Thyroid gland (tissue), 4 donors: ENCODE results near the gene CATSPERZ. TPM values are rescaled to one million over a fixed set of nuclear protein-coding genes. Genes with fewer than 3 reads are reported as not detected.

ENCODE experiments used
- DNase-seq, 2 donors: peaks; one replicate each; pipeline ENCODE4 v3.0.0-alpha.2; 2019
- H3K27ac ChIP-seq, 3 donors: fragments of 200-600 bp; sonication (generic); 1 replicate in 2 of 3; 2 replicates in 1 of 3; pipeline ENCODE4 v1.5.1; 2016 to 2019; ENCODE audit warnings: mild to moderate bottlenecking in 1 of 3, moderate library complexity in 1 of 3
- H3K27me3 ChIP-seq: fragments of 200-600 bp; sonication (generic); one replicate; pipeline ENCODE4 v1.5.1; 2019
- H3K36me3 ChIP-seq, 2 donors: fragments of 200-600 bp; sonication (generic); one replicate each; pipeline ENCODE4 v1.5.1; 2016 to 2019
- H3K4me1 ChIP-seq, 2 donors: fragments of 200-600 bp; sonication (generic); one replicate each; pipeline ENCODE4 v1.5.1; 2017 to 2019
- H3K4me3 ChIP-seq, 3 donors: fragments of 200-600 bp; sonication (generic); replicated peaks in 1 of 3; 1 replicate in 2 of 3; 2 replicates in 1 of 3; pipeline ENCODE4 v1.5.1; 2016; ENCODE audit warnings: mild to moderate bottlenecking in 1 of 3
- H3K9me3 ChIP-seq: fragments of 200-600 bp; sonication (generic); one replicate; pipeline ENCODE4 v1.5.1; 2017
- POLR2A ChIP-seq, 2 donors: fragments of 450-650 bp; IDR thresholded peaks; one replicate each; pipeline ENCODE4 v1.6.1; 2017; ENCODE audit warnings: antibody characterized with exemption in 2 of 2, mild to moderate bottlenecking in 2 of 2, moderate library complexity in 1 of 2
- WGBS, 2 donors: methylation state at CpG; one replicate each; pipeline ENCODE4 v1.1.5; 2017; 5-methylcytosine and 5-hydroxymethylcytosine counted together
- intact Hi-C: fragments of 100-400 bp; cut with DNase I; formaldehyde crosslinking; loops from one replicate; pipeline ENCODE4 v1.15.1; 2023
- total RNA-seq, 4 donors: library from RNA; depleted of rRNA; stranded (reverse); fragments of >200 nt; gene quantifications; one replicate each; pipeline ENCODE4 v1.2.3, GENCODE V29; 2016
- TF ChIP-seq, protein P1 (sequence below), 6 experiments: fragments of 200-600 bp in 3 of 6; fragments of 450-650 bp in 3 of 6; sonication (generic) in 3 of 6; IDR thresholded peaks; one replicate each; pipeline ENCODE4 v1.5.1; 2016 to 2019; ENCODE audit warnings: antibody characterized with exemption in 6 of 6, mild to moderate bottlenecking in 2 of 6, inconsistent platforms in 1 of 6, moderate library complexity in 1 of 6

The CATSPERZ gene
- total RNA-seq, 4 donors from 2014 or later, result 1.0 to 3.1 TPM; not detected in 2

DNA sequence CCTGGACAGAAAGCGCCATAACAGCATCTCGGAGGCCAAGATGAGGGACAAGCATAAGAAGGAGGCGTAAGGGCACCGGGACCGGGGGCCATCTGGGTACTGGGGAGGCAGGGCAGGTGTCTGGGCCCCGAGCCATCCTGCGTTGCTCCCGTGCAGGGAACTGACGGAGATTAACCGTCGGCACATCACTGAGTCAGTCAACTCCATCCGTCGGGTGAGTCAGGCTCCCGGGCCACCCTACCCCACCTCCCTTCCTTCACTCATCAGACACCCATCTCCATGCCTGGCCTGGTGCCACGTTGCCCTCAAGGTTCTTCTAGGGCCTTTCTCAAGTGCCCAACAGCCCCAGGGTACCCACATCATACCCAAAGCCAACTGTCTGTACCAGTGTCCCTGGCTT is 33.8 kb upstream of the CATSPERZ start:
- intact Hi-C loops, result no loop called here
- Histone ChIP-seq H3K4me3 (no peak overlapping the region), H3K4me1 (peaks cover 18 to 26% of the 10 kb centered on the region in 2 donors), H3K9me3 (no peaks in the 10 kb centered on the region), H3K27ac (no peak overlapping the region), H3K27me3 (no peaks in the 10 kb centered on the region), H3K36me3 (peaks cover 16% of the 10 kb centered on the region in 2 donors)
- 84 to 94% methylated on average over 14 to 15 of the region's 15 CpGs for WGBS, 2 donors
- TF ChIP-seq, protein P1, sequence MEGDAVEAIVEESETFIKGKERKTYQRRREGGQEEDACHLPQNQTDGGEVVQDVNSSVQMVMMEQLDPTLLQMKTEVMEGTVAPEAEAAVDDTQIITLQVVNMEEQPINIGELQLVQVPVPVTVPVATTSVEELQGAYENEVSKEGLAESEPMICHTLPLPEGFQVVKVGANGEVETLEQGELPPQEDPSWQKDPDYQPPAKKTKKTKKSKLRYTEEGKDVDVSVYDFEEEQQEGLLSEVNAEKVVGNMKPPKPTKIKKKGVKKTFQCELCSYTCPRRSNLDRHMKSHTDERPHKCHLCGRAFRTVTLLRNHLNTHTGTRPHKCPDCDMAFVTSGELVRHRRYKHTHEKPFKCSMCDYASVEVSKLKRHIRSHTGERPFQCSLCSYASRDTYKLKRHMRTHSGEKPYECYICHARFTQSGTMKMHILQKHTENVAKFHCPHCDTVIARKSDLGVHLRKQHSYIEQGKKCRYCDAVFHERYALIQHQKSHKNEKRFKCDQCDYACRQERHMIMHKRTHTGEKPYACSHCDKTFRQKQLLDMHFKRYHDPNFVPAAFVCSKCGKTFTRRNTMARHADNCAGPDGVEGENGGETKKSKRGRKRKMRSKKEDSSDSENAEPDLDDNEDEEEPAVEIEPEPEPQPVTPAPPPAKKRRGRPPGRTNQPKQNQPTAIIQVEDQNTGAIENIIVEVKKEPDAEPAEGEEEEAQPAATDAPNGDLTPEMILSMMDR (IDR thresholded peaks at IDR 0.05), result no peak
- no peak for TF ChIP-seq POLR2A (IDR thresholded peaks at IDR 0.05)
- DNase-seq, result no peak

DNA sequence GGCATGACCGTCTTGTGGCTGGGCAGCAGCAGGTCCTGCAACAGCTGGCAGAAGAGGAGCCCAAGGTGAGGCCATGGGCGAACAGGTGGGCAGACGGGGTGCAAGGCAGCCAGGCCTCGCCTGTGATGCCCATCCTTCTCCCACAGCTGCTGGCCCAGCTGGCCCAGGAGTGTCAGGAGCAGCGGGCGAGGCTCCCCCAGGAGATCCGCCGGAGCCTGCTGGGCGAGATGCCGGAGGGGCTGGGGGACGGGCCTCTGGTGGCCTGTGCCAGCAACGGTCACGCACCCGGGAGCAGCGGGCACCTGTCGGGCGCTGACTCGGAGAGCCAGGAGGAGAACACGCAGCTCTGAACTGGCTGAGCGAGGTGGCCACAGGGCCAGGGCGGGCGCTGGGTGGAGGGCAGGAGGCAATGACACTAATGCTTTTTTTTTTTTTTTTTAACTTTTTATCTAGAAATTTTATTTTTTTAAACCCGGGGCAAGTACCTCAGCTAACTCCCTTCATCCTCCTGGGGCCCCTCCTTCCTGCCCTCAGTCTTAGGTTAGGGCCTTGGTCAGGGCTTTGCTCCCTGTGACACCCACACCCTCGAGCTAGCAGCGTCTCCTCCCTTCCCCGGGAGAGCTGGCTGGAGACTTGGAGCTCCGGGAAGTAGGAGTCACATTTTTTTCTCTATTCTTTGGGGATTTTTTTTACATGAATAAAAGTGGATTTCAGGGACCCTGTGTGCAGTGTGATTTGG is 32.8 kb upstream of the CATSPERZ start:
- Histone ChIP-seq H3K27me3 (no peaks in the 10 kb centered on the region), H3K4me3 (no peak overlapping the region), H3K4me1 (peaks cover 26 to 32% of the 10 kb centered on the region in 2 donors), H3K36me3 (peaks cover 11 to 13% of the 10 kb centered on the region in 2 donors), H3K9me3 (no peaks in the 10 kb centered on the region), H3K27ac (peak overlapping the region; percentile 95 to 99 (median 96))
- intact Hi-C loops, result no loop called here
- WGBS, 2 donors, result 63 to 74% methylated on average over 18 to 19 of the region's 27 CpGs
- peak; percentile 60 for DNase-seq
- peak in 1 of 2 donors; percentile 22 for TF ChIP-seq POLR2A (IDR thresholded peaks at IDR 0.05)
- TF ChIP-seq, protein P1 (IDR thresholded peaks at IDR 0.05), result no peak

- H3K27ac ChIP-seq, result peak overlapping the region; percentile 95 to 99 (median 96)
- intact Hi-C loops, result no loop called here
- no peaks in the 10 kb centered on the region for H3K27me3 ChIP-seq
- DNase-seq, result peak; percentile 44
- no peaks in the 10 kb centered on the region for H3K9me3 ChIP-seq
- 64 to 70% methylated on average over 13 to 19 of the region's 23 CpGs for WGBS, 2 donors
- peaks cover 26 to 32% of the 10 kb centered on the region in 2 donors for H3K4me1 ChIP-seq
- TF ChIP-seq, protein P1 (IDR thresholded peaks at IDR 0.05), result no peak
- TF ChIP-seq POLR2A (IDR thresholded peaks at IDR 0.05), result no peak
- H3K36me3 ChIP-seq, result peaks cover 5% of the 10 kb centered on the region in 2 donors
- peak overlapping the region in 1 of 3 donors; percentile 80 for H3K4me3 ChIP-seq
These were observed 31.9 kb upstream of the CATSPERZ start for GRCh38 chr11:64268025-64268892.

DNA sequence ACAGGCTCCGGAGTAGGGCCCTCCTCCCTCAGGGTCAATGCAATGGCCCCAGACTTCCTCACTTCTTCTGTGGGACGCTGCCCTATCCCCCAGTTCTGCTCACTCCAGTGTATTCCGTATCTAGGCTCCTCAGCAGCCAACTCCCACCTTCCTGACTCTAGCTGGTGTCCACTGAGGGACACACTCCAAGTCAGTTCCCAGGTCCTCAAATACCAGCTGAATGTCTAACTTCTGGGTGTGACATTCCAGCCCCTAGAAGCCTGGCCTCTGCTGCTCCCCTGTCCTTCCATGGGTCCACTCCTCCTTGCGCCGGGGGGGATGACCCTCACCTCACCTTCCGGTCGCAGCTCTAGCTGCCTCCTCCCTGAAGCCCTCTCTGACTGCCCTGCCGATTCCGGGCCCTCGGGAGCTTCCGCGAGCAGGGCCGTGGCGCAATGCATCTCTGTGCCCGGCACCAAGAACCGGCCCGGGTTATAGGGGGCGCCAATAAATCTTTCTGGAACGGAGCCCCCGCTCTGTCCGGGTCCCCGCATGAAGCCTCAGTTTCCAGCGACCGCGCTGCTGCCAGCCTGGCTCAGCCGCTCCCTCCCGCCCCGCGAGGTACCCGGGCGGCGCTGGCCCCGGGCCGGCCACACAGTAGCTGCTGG is 31.1 kb upstream of the CATSPERZ start:
- Histone ChIP-seq H3K4me1 (peaks cover 26 to 32% of the 10 kb centered on the region in 2 donors), H3K4me3 (peak overlapping the region; percentile 12 to 80 (median 78)), H3K27me3 (no peaks in the 10 kb centered on the region), H3K27ac (peak overlapping the region; percentile 95 to 99 (median 96)), H3K36me3 (no peaks in the 10 kb centered on the region), H3K9me3 (no peaks in the 10 kb centered on the region)
- DNase-seq, result peak in 1 of 2 donors; percentile 52
- intact Hi-C loops, result no loop called here
- WGBS, 2 donors, result 6 to 8% methylated on average over 8 to 17 of the region's 34 CpGs
- TF ChIP-seq POLR2A (IDR thresholded peaks at IDR 0.05), result no peak
- TF ChIP-seq, protein P1 (IDR thresholded peaks at IDR 0.05), result no peak
